Epithelial cell of umbilical artery (primary cell): ENCODE measurements around the gene IFI44L. TPM values are rescaled to one million over a fixed set of nuclear protein-coding genes. Genes with fewer than 3 reads are reported as not detected.

Source experiments
- total RNA-seq: library from RNA; depleted of rRNA; stranded (reverse); fragments of >200 nt; gene quantifications from 2 replicates; pipeline ENCODE4 v1.2.3, GENCODE V29; 2014

IFI44L gene
- total RNA-seq = 31.2 and 745 TPM in 2 replicates

GRCh38 chr1:78619803-78620579 lies at the start of gene IFI44L:
IFI44L (plus strand) TSS chr1:78620448; CDS start chr1:78627916, 7,468 bp downstream.

GRCh38 chr1:78649628-78650027 lies 29.4 kb downstream of the IFI44L start, which contains the start of gene IFI44:
IFI44 (plus strand) TSS chr1:78649831; CDS start chr1:78650196, 365 bp downstream.

Other genes with a start within 250 kb of the IFI44L start
- gene PTGFR, start 129.5 kb upstream of the IFI44L start, total RNA-seq = 0.32 and 1.1 TPM in 2 replicates
- gene IFI44, start 29.4 kb downstream of the IFI44L start, total RNA-seq = 33.8 and 324 TPM in 2 replicates